Hepatocyte (in vitro differentiated cells): ENCODE measurements around the gene VRK3.

ENCODE experiments used
- CTCF ChIP-seq: fragments of 200-600 bp; sonication (generic); IDR thresholded peaks from 2 replicates; pipeline ENCODE4 v1.5.1; 2016; ENCODE audit warnings: antibody characterized with exemption, mild to moderate bottlenecking; ENCODE audit not compliant: poor library complexity
- EZH2 ChIP-seq: fragments of 200-600 bp; sonication (generic); IDR thresholded peaks from 2 replicates; pipeline ENCODE4 v1.6.1; 2016; ENCODE audit warnings: antibody characterized with exemption, mild to moderate bottlenecking, borderline replicate concordance

- TF ChIP-seq CTCF (no peak), EZH2 (no peak)
Measured at GRCh38 chr19:50030937-50031336, 5.8 kb upstream of the VRK3 start.
